K562 (cell line): ENCODE measurements around the gene CRY2. TPM values are rescaled to one million over a fixed set of nuclear protein-coding genes. Genes with fewer than 3 reads are reported as not detected.

Source experiments
- ATAC-seq: fragments of 200-7000 bp; cut with Tn5 transposase; 3 replicates; pipeline ENCODE4 v1.9.1; 2020; ENCODE audit warnings: moderate library complexity
- BruUV-seq: library from RNA; stranded (reverse); fragments of 400-500 nt; replicated peaks from 2 replicates; lab custom pipeline; 2021; lab: Mats Ljungman, UMichigan
- CTCF ChIA-PET: fragments of 300-600 bp; formaldehyde crosslinking; extraction: SDS; loops from one replicate; lab custom pipeline; 2021; ENCODE audit warnings: low intra/inter-chr PET ratio; lab: Yijun Ruan, JAX
- POLR2A ChIA-PET: fragments of 300-600, 350-650 bp; sonication (Branson Sonifier 250); formaldehyde crosslinking; extraction: SDS; loops from one replicate; lab custom pipeline; 2021; ENCODE audit warnings: antibody characterized with exemption, inconsistent platforms; lab: Yijun Ruan, JAX
- DNase-seq, 4 experiments: peaks; one replicate each; pipeline versions ENCODE4 v3.0.0 to v3.0.0-alpha.2; 2011 to 2018; ENCODE audit warnings: low spot score in 3 of 4, mixed read lengths in 3 of 4; ENCODE audit errors: extremely low read depth in 1 of 4
- FAIRE-seq: peaks from 2 replicates; lab custom pipeline; 2011; peaks lifted over from hg19 to GRCh38; lab: Jason Lieb, UNC
- H2AFZ ChIP-seq: 2 replicates; pipeline ENCODE4 v1.6.0; 2011; ENCODE audit warnings: low read depth, low read length, control low read depth, inconsistent platforms
- H3K27ac ChIP-seq: fragments of 200-600 bp; 3 replicates; pipeline ENCODE4 v1.8.0; 2011; ENCODE audit warnings: low read depth, mild to moderate bottlenecking, control low read depth, inconsistent platforms, low read length, moderate library complexity, mixed read lengths; ENCODE audit errors: extremely low read depth
- H3K27me3 ChIP-seq, 2 experiments: fragments of 300-600 bp in 1 of 2; 2 replicates in 1 of 2; 3 replicates in 1 of 2; pipeline versions ENCODE4 v1.6.0 to v1.8.0; 2011; ENCODE audit warnings: inconsistent platforms in 2 of 2, low read length in 2 of 2, mild to moderate bottlenecking in 1 of 2, mixed read lengths in 1 of 2, moderate library complexity in 1 of 2; ENCODE audit not compliant: control insufficient read depth in 2 of 2, insufficient read depth in 2 of 2
- H3K36me3 ChIP-seq: fragments of 300-600 bp; 3 replicates; pipeline ENCODE4 v1.8.0; 2011; ENCODE audit warnings: mild to moderate bottlenecking, low read length, inconsistent platforms; ENCODE audit not compliant: control insufficient read depth, insufficient read depth
- H3K4me1 ChIP-seq, 2 experiments: fragments of 200-600 bp in 1 of 2; replicated peaks in 1 of 2; 2 replicates in 1 of 2; 3 replicates in 1 of 2; pipeline versions ENCODE4 v1.5.1 to v1.8.0; 2011; ENCODE audit warnings: inconsistent platforms in 2 of 2, low read length in 2 of 2, mild to moderate bottlenecking in 1 of 2, mixed read lengths in 1 of 2, moderate library complexity in 1 of 2; ENCODE audit not compliant: control insufficient read depth in 2 of 2, insufficient read depth in 2 of 2
- H3K4me2 ChIP-seq: 2 replicates; pipeline ENCODE4 v1.6.1; 2011; ENCODE audit warnings: low read length, control low read depth, inconsistent platforms, mixed read lengths; ENCODE audit not compliant: insufficient read depth
- H3K4me3 ChIP-seq: fragments of 200-600 bp; sonication (generic), shearing (Covaris generic); 2 replicates; pipeline ENCODE4 v1.5.1; 2016; ENCODE audit warnings: control low read depth, inconsistent platforms
- H3K79me2 ChIP-seq: fragments of 200-600 bp; 3 replicates; pipeline ENCODE4 v1.8.0; 2011; ENCODE audit warnings: low read length, inconsistent platforms; ENCODE audit not compliant: control insufficient read depth, insufficient read depth
- H3K9ac ChIP-seq, 2 experiments: 2 replicates each; pipeline versions ENCODE4 v1.6.0 to v1.6.1; 2011; ENCODE audit warnings: low read depth in 2 of 2, low read length in 2 of 2, control low read depth in 1 of 2, inconsistent platforms in 1 of 2, mild to moderate bottlenecking in 1 of 2, mixed read lengths in 1 of 2; ENCODE audit not compliant: insufficient read depth in 1 of 2
- H3K9me1 ChIP-seq: one replicate; pipeline ENCODE4 v1.6.0; 2011; ENCODE audit warnings: inconsistent platforms, mild to moderate bottlenecking, low read length, moderate library complexity; ENCODE audit not compliant: control insufficient read depth, insufficient read depth
- H3K9me3 ChIP-seq: replicated peaks from 2 replicates; pipeline ENCODE4 v1.5.1; 2011; ENCODE audit warnings: low read depth, low read length, inconsistent platforms; ENCODE audit not compliant: control insufficient read depth, insufficient read depth
- H4K20me1 ChIP-seq: replicated peaks from 2 replicates; pipeline ENCODE4 v1.6.1; 2011; ENCODE audit warnings: low read length, inconsistent platforms, mixed read lengths; ENCODE audit not compliant: control insufficient read depth, insufficient read depth
- ARNT ChIP-seq, 2 experiments: fragments of 450-650 bp; IDR thresholded peaks; 2 replicates each; pipeline ENCODE4 v1.6.1; 2016; ENCODE audit warnings: mild to moderate bottlenecking in 1 of 2
- BCL6 ChIP-seq: fragments of 250-450 bp; sonication (Bioruptor Pico); IDR thresholded peaks from 2 replicates; pipeline ENCODE4 v1.4.0; 2020
- CXXC5 ChIP-seq: fragments of 250-450 bp; sonication (Bioruptor Pico); IDR thresholded peaks from 2 replicates; pipeline ENCODE4 v1.8.0; 2022; ENCODE audit warnings: inconsistent platforms, mild to moderate bottlenecking, moderate library complexity
- DACH1 ChIP-seq: fragments of 450-650 bp; IDR thresholded peaks from 2 replicates; pipeline ENCODE4 v1.6.1; 2018; ENCODE audit not compliant: partially characterized antibody
- FIP1L1 ChIP-seq: fragments of 200-400 bp; formaldehyde crosslinking; IDR thresholded peaks from 2 replicates; pipeline ENCODE4 v1.6.1; 2018; ENCODE audit warnings: mild to moderate bottlenecking, low read depth, low read length; ENCODE audit not compliant: poor library complexity, severe bottlenecking
- JUNB ChIP-seq: fragments of 450-650 bp; formaldehyde crosslinking; conservative IDR thresholded peaks from 2 replicates; pipeline ENCODE4 v1.4.0; 2020; ENCODE audit warnings: mild to moderate bottlenecking
- KLF6 ChIP-seq: fragments of 250-450 bp; sonication (Bioruptor Pico); IDR thresholded peaks from 2 replicates; pipeline ENCODE4 v1.4.0; 2020; ENCODE audit warnings: mild to moderate bottlenecking, moderate library complexity, borderline replicate concordance
- MBD1 ChIP-seq: fragments of 250-450 bp; sonication (Bioruptor Pico); IDR thresholded peaks from 2 replicates; pipeline ENCODE4 v1.8.0; 2022; ENCODE audit warnings: inconsistent platforms
- NR2C1 ChIP-seq, 2 experiments: fragments of 450-650 bp; IDR thresholded peaks; 2 replicates each; pipeline ENCODE4 v1.6.1; 2017; ENCODE audit warnings: mild to moderate bottlenecking in 2 of 2, antibody characterized with exemption in 1 of 2, inconsistent platforms in 1 of 2, missing compliant biosample characterization in 1 of 2, missing genetic modification characterization in 1 of 2
- SNAPC5 ChIP-seq: fragments of 250-450 bp; sonication (Bioruptor Pico); IDR thresholded peaks from 2 replicates; pipeline ENCODE4 v1.8.0; 2021; ENCODE audit warnings: moderate library complexity, mild to moderate bottlenecking, inconsistent platforms
- TOE1 ChIP-seq, 2 experiments: fragments of 450-650 bp in 1 of 2; sonication (generic) in 1 of 2; formaldehyde crosslinking in 1 of 2; IDR thresholded peaks; 2 replicates each; pipeline versions ENCODE4 v1.7.1 to v1.8.0; 2016 to 2022; ENCODE audit warnings: borderline replicate concordance in 2 of 2, mild to moderate bottlenecking in 2 of 2, antibody characterized with exemption in 1 of 2, inconsistent platforms in 1 of 2, low read depth in 1 of 2, missing genetic modification reagents in 1 of 2, moderate library complexity in 1 of 2
- ZNF12 ChIP-seq: sonication (generic); formaldehyde crosslinking; IDR thresholded peaks from 2 replicates; pipeline ENCODE4 v1.4.0; 2020; ENCODE audit warnings: mild to moderate bottlenecking, missing genetic modification reagents
- ZNF143 ChIP-seq: sonication (generic); formaldehyde crosslinking; IDR thresholded peaks from 2 replicates; pipeline ENCODE4 v1.9.0; 2022; ENCODE audit warnings: mild to moderate bottlenecking, missing genetic modification reagents
- ZNF398 ChIP-seq: fragments of 250-450 bp; sonication (Bioruptor Pico); IDR thresholded peaks from 2 replicates; pipeline ENCODE4 v1.8.0; 2021; ENCODE audit warnings: moderate library complexity, mild to moderate bottlenecking, inconsistent platforms
- ZNF766 ChIP-seq: fragments of 200-800 bp; sonication (Bioruptor generic); conservative IDR thresholded peaks from 2 replicates; pipeline ENCODE4 v1.6.1; 2016; ENCODE audit warnings: missing genetic modification characterization, missing compliant biosample characterization
- WGBS: fragments of 100-300 bp; shearing (Covaris generic); methylation state at CpG from one replicate; pipeline ENCODE4 v1.1.6; 2016; ENCODE audit warnings: low coverage, mixed read lengths; ENCODE audit not compliant: insufficient coverage; ENCODE audit errors: missing lambda C conversion rate; 5-methylcytosine and 5-hydroxymethylcytosine counted together
- in situ Hi-C: fragments of 300-500 bp; cut with MboI; formaldehyde crosslinking; loops from 4 replicates; pipeline ENCODE4 v1.15.0; 2018; ENCODE audit warnings: inconsistent platforms, mixed read lengths
- intact Hi-C: fragments of 100-400 bp; cut with micrococcal nuclease; formaldehyde crosslinking; loops from 2 replicates; pipeline ENCODE4 v1.14.2; 2022
- polyA plus RNA-seq, 8 experiments: library from polyadenylated mRNA; depleted of rRNA in 4 of 8; stranded (reverse) in 5 of 8; unstranded in 3 of 8; fragments of >200 nt; fragmentation: Nextera tagmentation in 2 of 8; fragmentation: Illumina TruSeq in 1 of 8; extraction: Ambion mirVana in 2 of 8; extraction: Trizol in 1 of 8; gene quantifications; 2 replicates each; pipeline versions ENCODE4 v1.2.1 to v1.2.3, GENCODE V29; 2011 to 2014; ENCODE audit warnings: inconsistent platforms in 1 of 8, missing spikeins in 1 of 8
- total RNA-seq, 7 experiments: library from RNA; depleted of rRNA in 6 of 7; stranded (reverse); fragments of >200 nt in 6 of 7; fragmentation: Illumina TruSeq in 2 of 7; extraction: Trizol in 2 of 7; gene quantifications; 2 replicates each; pipeline versions ENCODE4 v1.2.1 to v1.2.3, GENCODE V29; 2011 to 2021; ENCODE audit warnings: low replicate concordance in 1 of 7

CRY2 gene
- total and polyA plus RNA-seq, 9 of the 15 experiments (the other 6 are each of a cell fraction or from before 2014, with no cell fraction given): 2.3 to 23.9 (median 14.8) TPM

- TF ChIP-seq ZNF12 (peak; percentile 88; the same call in 1 of the 2 replicates), ZNF143 (CRISPR knock-in tag) (peak; percentile 73), SNAPC5 (CRISPR knock-in tag) (no peak), TOE1 (IDR thresholded peaks at IDR 0.05; ENCODE audit: borderline replicate concordance) (peak; percentile 29; the same call in 1 of the 2 replicates), TOE1 (CRISPR knock-in tag; IDR thresholded peaks at IDR 0.05; ENCODE audit: borderline replicate concordance, low read depth) (no peak)
Observed at GRCh38 chr11:45801723-45802315, 45.5 kb upstream of the CRY2 start (continued).

GRCh38 chr11:45802531-45803317 lies 44.6 kb upstream of the CRY2 start:
- WGBS: 69% methylated on average over 10 of the region's 10 CpGs
- no peak overlapping the region for H3K9ac ChIP-seq
- H3K4me2 ChIP-seq: no peak overlapping the region
- no peak overlapping the region for H3K4me3 ChIP-seq
- CTCF ChIA-PET: no interaction called here
- H3K27me3 ChIP-seq: no peaks in the 10 kb centered on the region
- H3K4me1 ChIP-seq: peaks cover 11 to 32% of the 10 kb centered on the region in 2 experiments; a peak in 4 of 5 replicates
- BruUV-seq: no TSS peak
- POLR2A ChIA-PET: interaction anchor here (0.7 kb wide), 1 partner anchor 306 kb away, joined by 3 read pairs; no protein-coding TSS in a partner anchor
- H3K9me1 ChIP-seq: no peaks in the 10 kb centered on the region
- in situ Hi-C loops: no loop called here
- DNase-seq: no peak
- no peak overlapping the region for H3K27ac ChIP-seq
- no peak for ATAC-seq
- no peaks in the 10 kb centered on the region; the same call in 2 of the 3 replicates for H3K36me3 ChIP-seq
- intact Hi-C loops: loop anchor here (10.0 kb wide), 1 partner anchor 58 kb away; no protein-coding TSS in a partner anchor
- FAIRE-seq: no peak
- peaks cover 26% of the 10 kb centered on the region for H3K79me2 ChIP-seq
- no peaks in the 10 kb centered on the region; the same call in 1 of the 2 replicates for H4K20me1 ChIP-seq
- peak overlapping the region; percentile 33; the same call in 1 of the 2 replicates for H2AFZ ChIP-seq
- no peaks in the 10 kb centered on the region for H3K9me3 ChIP-seq
- TF ChIP-seq MBD1 (CRISPR knock-in tag): no peak
- no peak for TF ChIP-seq DACH1
- no peak for TF ChIP-seq ARNT (IDR thresholded peaks at IDR 0.05)
- no peak for TF ChIP-seq CXXC5 (CRISPR knock-in tag)
- TF ChIP-seq ZNF398 (CRISPR knock-in tag): no peak
- no peak for TF ChIP-seq JUNB (CRISPR knock-in tag)
- no peak for TF ChIP-seq ZNF766
- no peak for TF ChIP-seq NR2C1 (IDR thresholded peaks at IDR 0.05)
- no peak for TF ChIP-seq NR2C1 (tag; IDR thresholded peaks at IDR 0.05)
- TF ChIP-seq KLF6 (CRISPR knock-in tag): no peak
- TF ChIP-seq BCL6: no peak
- TF ChIP-seq FIP1L1: no peak
